ENCODE data around the gene AGAP2. TPM values are rescaled to one million over a fixed set of nuclear protein-coding genes. Genes with fewer than 3 reads are reported as not detected.

Gene AGAP2
- total and polyA plus RNA-seq, 9 of the 15 experiments (the other 6 are each of a cell fraction or from before 2014, with no cell fraction given): 0.04 to 0.77 (median 0.28) TPM; not detected in 1

DNA sequence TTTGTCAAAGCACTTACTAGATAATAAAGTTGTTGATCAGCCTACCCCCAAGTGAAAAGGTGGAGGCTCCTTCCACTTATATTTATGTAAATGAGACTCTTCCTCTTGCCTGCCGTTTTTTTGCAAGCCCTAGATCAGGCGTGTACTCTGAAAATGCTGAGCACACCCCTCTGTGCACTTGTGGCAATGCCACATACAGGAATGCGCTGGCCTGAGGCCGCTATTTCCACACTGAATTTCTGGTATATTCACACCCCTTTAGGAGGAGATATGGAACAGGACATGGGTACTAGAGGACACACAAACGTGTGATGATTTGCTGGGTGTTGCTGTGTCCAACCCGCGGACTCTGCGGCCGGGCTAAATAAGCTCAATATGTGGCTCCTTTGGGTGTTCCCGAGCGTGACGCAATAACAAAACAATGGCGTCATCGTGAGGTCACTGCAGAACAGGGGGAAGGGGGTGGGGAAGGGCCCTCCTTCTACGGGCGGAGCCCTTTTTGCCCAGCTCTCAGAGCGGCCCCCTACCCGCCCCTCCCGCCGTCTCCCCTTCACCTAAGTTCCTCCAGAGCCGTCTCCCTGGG, 5.7 kb upstream of the AGAP2 start (continued):
- TF ChIP-seq, protein P1, sequence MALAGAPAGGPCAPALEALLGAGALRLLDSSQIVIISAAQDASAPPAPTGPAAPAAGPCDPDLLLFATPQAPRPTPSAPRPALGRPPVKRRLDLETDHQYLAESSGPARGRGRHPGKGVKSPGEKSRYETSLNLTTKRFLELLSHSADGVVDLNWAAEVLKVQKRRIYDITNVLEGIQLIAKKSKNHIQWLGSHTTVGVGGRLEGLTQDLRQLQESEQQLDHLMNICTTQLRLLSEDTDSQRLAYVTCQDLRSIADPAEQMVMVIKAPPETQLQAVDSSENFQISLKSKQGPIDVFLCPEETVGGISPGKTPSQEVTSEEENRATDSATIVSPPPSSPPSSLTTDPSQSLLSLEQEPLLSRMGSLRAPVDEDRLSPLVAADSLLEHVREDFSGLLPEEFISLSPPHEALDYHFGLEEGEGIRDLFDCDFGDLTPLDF (CRISPR knock-in tag; IDR thresholded peaks at IDR 0.05): 0 out of 2 replicates have a peak, but pooled peaks have one; percentile 27
- TF ChIP-seq RB1 (IDR thresholded peaks at IDR 0.05; ENCODE audit: low read depth): peak; percentile 41; the same call in 1 of the 2 replicates
- TF ChIP-seq HLTF (IDR thresholded peaks at IDR 0.05): no peak
- TF ChIP-seq ESRRA (IDR thresholded peaks at IDR 0.05; ENCODE audit: borderline replicate concordance, low read depth): 0 out of 2 replicates have a peak, but pooled peaks have one; percentile 47
- TF ChIP-seq RCOR1 (IDR thresholded peaks at IDR 0.05; ENCODE audit: borderline replicate concordance in 1 of 2, low read depth in 2 of 2, low read length in 2 of 2): peak in 1 of 2 experiments; percentile 82; a peak in 2 of 4 replicates
- TF ChIP-seq, protein P2, sequence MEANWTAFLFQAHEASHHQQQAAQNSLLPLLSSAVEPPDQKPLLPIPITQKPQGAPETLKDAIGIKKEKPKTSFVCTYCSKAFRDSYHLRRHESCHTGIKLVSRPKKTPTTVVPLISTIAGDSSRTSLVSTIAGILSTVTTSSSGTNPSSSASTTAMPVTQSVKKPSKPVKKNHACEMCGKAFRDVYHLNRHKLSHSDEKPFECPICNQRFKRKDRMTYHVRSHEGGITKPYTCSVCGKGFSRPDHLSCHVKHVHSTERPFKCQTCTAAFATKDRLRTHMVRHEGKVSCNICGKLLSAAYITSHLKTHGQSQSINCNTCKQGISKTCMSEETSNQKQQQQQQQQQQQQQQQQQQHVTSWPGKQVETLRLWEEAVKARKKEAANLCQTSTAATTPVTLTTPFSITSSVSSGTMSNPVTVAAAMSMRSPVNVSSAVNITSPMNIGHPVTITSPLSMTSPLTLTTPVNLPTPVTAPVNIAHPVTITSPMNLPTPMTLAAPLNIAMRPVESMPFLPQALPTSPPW (CRISPR knock-in tag; IDR thresholded peaks at IDR 0.05): peak; percentile 85
- TF ChIP-seq, protein P3, sequence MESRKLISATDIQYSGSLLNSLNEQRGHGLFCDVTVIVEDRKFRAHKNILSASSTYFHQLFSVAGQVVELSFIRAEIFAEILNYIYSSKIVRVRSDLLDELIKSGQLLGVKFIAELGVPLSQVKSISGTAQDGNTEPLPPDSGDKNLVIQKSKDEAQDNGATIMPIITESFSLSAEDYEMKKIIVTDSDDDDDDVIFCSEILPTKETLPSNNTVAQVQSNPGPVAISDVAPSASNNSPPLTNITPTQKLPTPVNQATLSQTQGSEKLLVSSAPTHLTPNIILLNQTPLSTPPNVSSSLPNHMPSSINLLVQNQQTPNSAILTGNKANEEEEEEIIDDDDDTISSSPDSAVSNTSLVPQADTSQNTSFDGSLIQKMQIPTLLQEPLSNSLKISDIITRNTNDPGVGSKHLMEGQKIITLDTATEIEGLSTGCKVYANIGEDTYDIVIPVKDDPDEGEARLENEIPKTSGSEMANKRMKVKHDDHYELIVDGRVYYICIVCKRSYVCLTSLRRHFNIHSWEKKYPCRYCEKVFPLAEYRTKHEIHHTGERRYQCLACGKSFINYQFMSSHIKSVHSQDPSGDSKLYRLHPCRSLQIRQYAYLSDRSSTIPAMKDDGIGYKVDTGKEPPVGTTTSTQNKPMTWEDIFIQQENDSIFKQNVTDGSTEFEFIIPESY (CRISPR knock-in tag; IDR thresholded peaks at IDR 0.05): peak; percentile 96
- TF ChIP-seq GATAD2B (IDR thresholded peaks at IDR 0.05; ENCODE audit: borderline replicate concordance): no peak
- TF ChIP-seq, protein P4, sequence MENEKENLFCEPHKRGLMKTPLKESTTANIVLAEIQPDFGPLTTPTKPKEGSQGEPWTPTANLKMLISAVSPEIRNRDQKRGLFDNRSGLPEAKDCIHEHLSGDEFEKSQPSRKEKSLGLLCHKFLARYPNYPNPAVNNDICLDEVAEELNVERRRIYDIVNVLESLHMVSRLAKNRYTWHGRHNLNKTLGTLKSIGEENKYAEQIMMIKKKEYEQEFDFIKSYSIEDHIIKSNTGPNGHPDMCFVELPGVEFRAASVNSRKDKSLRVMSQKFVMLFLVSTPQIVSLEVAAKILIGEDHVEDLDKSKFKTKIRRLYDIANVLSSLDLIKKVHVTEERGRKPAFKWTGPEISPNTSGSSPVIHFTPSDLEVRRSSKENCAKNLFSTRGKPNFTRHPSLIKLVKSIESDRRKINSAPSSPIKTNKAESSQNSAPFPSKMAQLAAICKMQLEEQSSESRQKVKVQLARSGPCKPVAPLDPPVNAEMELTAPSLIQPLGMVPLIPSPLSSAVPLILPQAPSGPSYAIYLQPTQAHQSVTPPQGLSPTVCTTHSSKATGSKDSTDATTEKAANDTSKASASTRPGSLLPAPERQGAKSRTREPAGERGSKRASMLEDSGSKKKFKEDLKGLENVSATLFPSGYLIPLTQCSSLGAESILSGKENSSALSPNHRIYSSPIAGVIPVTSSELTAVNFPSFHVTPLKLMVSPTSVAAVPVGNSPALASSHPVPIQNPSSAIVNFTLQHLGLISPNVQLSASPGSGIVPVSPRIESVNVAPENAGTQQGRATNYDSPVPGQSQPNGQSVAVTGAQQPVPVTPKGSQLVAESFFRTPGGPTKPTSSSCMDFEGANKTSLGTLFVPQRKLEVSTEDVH (IDR thresholded peaks at IDR 0.05; ENCODE audit: low read depth, partially characterized antibody): peak; percentile 43
- TF ChIP-seq KHSRP (IDR thresholded peaks at IDR 0.05): peak; percentile 93
- peak; percentile 74; the same call in 1 of the 2 replicates for TF ChIP-seq ZNF766 (CRISPR knock-in tag; conservative IDR thresholded peaks at IDR 0.05)
- peak in 1 of 2 experiments; percentile 23; a peak in 2 of 4 replicates for TF ChIP-seq KDM1A (IDR thresholded peaks at IDR 0.05)
- no peak for TF ChIP-seq TOE1 (IDR thresholded peaks at IDR 0.05; ENCODE audit: borderline replicate concordance)
- TF ChIP-seq TOE1 (CRISPR knock-in tag; IDR thresholded peaks at IDR 0.05; ENCODE audit: borderline replicate concordance, low read depth): peak; percentile 91; the same call in 1 of the 2 replicates
- TF ChIP-seq, protein P5, sequence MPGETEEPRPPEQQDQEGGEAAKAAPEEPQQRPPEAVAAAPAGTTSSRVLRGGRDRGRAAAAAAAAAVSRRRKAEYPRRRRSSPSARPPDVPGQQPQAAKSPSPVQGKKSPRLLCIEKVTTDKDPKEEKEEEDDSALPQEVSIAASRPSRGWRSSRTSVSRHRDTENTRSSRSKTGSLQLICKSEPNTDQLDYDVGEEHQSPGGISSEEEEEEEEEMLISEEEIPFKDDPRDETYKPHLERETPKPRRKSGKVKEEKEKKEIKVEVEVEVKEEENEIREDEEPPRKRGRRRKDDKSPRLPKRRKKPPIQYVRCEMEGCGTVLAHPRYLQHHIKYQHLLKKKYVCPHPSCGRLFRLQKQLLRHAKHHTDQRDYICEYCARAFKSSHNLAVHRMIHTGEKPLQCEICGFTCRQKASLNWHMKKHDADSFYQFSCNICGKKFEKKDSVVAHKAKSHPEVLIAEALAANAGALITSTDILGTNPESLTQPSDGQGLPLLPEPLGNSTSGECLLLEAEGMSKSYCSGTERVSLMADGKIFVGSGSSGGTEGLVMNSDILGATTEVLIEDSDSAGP (CRISPR knock-in tag; IDR thresholded peaks at IDR 0.05): 0 out of 2 replicates have a peak, but pooled peaks have one; percentile 29
- TF ChIP-seq, protein P6, sequence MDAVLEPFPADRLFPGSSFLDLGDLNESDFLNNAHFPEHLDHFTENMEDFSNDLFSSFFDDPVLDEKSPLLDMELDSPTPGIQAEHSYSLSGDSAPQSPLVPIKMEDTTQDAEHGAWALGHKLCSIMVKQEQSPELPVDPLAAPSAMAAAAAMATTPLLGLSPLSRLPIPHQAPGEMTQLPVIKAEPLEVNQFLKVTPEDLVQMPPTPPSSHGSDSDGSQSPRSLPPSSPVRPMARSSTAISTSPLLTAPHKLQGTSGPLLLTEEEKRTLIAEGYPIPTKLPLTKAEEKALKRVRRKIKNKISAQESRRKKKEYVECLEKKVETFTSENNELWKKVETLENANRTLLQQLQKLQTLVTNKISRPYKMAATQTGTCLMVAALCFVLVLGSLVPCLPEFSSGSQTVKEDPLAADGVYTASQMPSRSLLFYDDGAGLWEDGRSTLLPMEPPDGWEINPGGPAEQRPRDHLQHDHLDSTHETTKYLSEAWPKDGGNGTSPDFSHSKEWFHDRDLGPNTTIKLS (IDR thresholded peaks at IDR 0.05; ENCODE audit: borderline replicate concordance, low read depth): peak; percentile 47; the same call in 1 of the 2 replicates
